Hepatocyte (in vitro differentiated cells): ENCODE data around the gene SLC8A1. TPM values are rescaled to one million over a fixed set of nuclear protein-coding genes. Genes with fewer than 3 reads are reported as not detected.
A peak's percentile ranks its signal among the peaks of the same experiment; 100 is the strongest.

Experiments used
- DNase-seq: peaks from one replicate; pipeline ENCODE4 v3.0.0-alpha.2; 2016; ENCODE audit warnings: low spot score
- H2AFZ ChIP-seq: fragments of 200-600 bp; sonication (generic); 2 replicates; pipeline ENCODE4 v1.6.0; 2016; ENCODE audit warnings: antibody characterized with exemption, mild to moderate bottlenecking
- H3K27ac ChIP-seq: fragments of 200-600 bp; sonication (generic); 2 replicates; pipeline ENCODE4 v1.5.1; 2016; ENCODE audit warnings: mild to moderate bottlenecking
- H3K27me3 ChIP-seq: fragments of 200-600 bp; sonication (generic); 2 replicates; pipeline ENCODE4 v1.6.1; 2016
- H3K36me3 ChIP-seq: fragments of 200-600 bp; sonication (generic); replicated peaks from 2 replicates; pipeline ENCODE4 v1.5.1; 2016; ENCODE audit warnings: low read depth; ENCODE audit not compliant: insufficient read depth
- H3K4me1 ChIP-seq: fragments of 200-600 bp; sonication (generic); 2 replicates; pipeline ENCODE4 v1.5.1; 2016; ENCODE audit warnings: mild to moderate bottlenecking, moderate library complexity; ENCODE audit not compliant: insufficient read depth
- H3K4me2 ChIP-seq: fragments of 200-600 bp; sonication (generic); 2 replicates; pipeline ENCODE4 v1.6.0; 2016
- H3K4me3 ChIP-seq: fragments of 200-600 bp; sonication (generic); 2 replicates; pipeline ENCODE4 v1.5.1; 2016; ENCODE audit warnings: mild to moderate bottlenecking
- H3K79me2 ChIP-seq: fragments of 200-600 bp; sonication (generic); 2 replicates; pipeline ENCODE4 v1.6.0; 2017; ENCODE audit warnings: mild to moderate bottlenecking
- H3K9me2 ChIP-seq: fragments of 200-600 bp; sonication (generic); replicated peaks from 2 replicates; pipeline ENCODE4 v1.6.0; 2017; ENCODE audit warnings: mild to moderate bottlenecking; ENCODE audit not compliant: insufficient read depth
- H3K9me3 ChIP-seq: fragments of 200-600 bp; sonication (generic); 2 replicates; pipeline ENCODE4 v1.5.1; 2016; ENCODE audit warnings: low read depth, mild to moderate bottlenecking
- H4K20me1 ChIP-seq: fragments of 200-600 bp; sonication (generic); 2 replicates; pipeline ENCODE4 v1.6.0; 2016; ENCODE audit warnings: mild to moderate bottlenecking; ENCODE audit not compliant: insufficient read depth, poor library complexity, severe bottlenecking
- EZH2 ChIP-seq: fragments of 200-600 bp; sonication (generic); IDR thresholded peaks from 2 replicates; pipeline ENCODE4 v1.6.1; 2016; ENCODE audit warnings: antibody characterized with exemption, mild to moderate bottlenecking, borderline replicate concordance
- EZH2phosphoT487 ChIP-seq: fragments of 200-600 bp; sonication (generic); IDR thresholded peaks from one replicate; pipeline ENCODE4 v1.6.1; 2018; ENCODE audit warnings: antibody characterized with exemption, mild to moderate bottlenecking, low read depth, moderate library complexity; ENCODE audit not compliant: unreplicated experiment, severe bottlenecking
- WGBS: methylation state at CpG from one replicate; pipeline ENCODE4 v1.1.6; 2016; ENCODE audit warnings: low lambda C conversion rate; ENCODE audit errors: missing lambda C conversion rate; 5-methylcytosine and 5-hydroxymethylcytosine counted together
- polyA plus RNA-seq: library from polyadenylated mRNA; unstranded; fragments of >200 nt; fragmentation: Nextera tagmentation; extraction: Ambion mirVana; gene quantifications from 2 replicates; pipeline ENCODE4 v1.2.1, GENCODE V29; 2016
- total RNA-seq: library from RNA; depleted of rRNA; stranded (reverse); fragments of >200 nt; gene quantifications from 2 replicates; pipeline ENCODE4 v1.2.3, GENCODE V29; 2014
- TF ChIP-seq, protein P1 (sequence below): fragments of 200-600 bp; sonication (generic); IDR thresholded peaks from 2 replicates; pipeline ENCODE4 v1.5.1; 2016; ENCODE audit warnings: antibody characterized with exemption, mild to moderate bottlenecking; ENCODE audit not compliant: poor library complexity

The SLC8A1 gene
- total and polyA plus RNA-seq, 2 experiments from 2014 or later, result 2.2 to 8.9 TPM

DNA sequence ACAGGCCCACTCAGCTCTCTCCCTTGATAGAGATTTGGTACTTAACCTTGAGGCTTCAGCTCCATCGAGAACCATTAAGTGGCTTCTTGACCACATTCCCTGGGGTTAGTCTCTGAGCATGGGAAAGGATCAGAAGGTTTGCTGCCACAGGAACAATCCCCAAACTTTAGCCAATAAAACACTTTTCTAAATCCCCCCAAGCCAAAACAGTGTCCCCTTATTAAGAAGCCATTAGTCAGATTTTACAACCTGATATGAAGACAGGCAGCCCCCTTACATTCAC lies 37.7 kb upstream of the SLC8A1 start:
- H3K27ac ChIP-seq, result no peak overlapping the region
- no peaks in the 10 kb centered on the region for H3K36me3 ChIP-seq
- H3K4me2 ChIP-seq, result peak overlapping the region; percentile 63
- H3K9me2 ChIP-seq, result no peaks in the 10 kb centered on the region
- no peaks in the 10 kb centered on the region for H3K27me3 ChIP-seq
- no peaks in the 10 kb centered on the region for H4K20me1 ChIP-seq
- no peak for TF ChIP-seq EZH2phosphoT487
- TF ChIP-seq, protein P1, sequence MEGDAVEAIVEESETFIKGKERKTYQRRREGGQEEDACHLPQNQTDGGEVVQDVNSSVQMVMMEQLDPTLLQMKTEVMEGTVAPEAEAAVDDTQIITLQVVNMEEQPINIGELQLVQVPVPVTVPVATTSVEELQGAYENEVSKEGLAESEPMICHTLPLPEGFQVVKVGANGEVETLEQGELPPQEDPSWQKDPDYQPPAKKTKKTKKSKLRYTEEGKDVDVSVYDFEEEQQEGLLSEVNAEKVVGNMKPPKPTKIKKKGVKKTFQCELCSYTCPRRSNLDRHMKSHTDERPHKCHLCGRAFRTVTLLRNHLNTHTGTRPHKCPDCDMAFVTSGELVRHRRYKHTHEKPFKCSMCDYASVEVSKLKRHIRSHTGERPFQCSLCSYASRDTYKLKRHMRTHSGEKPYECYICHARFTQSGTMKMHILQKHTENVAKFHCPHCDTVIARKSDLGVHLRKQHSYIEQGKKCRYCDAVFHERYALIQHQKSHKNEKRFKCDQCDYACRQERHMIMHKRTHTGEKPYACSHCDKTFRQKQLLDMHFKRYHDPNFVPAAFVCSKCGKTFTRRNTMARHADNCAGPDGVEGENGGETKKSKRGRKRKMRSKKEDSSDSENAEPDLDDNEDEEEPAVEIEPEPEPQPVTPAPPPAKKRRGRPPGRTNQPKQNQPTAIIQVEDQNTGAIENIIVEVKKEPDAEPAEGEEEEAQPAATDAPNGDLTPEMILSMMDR, result no peak
- TF ChIP-seq EZH2, result no peak
- no peak overlapping the region for H3K4me3 ChIP-seq
- DNase-seq, result no peak
- no peaks in the 10 kb centered on the region for H3K9me3 ChIP-seq
- no peaks in the 10 kb centered on the region for H3K4me1 ChIP-seq
- WGBS, result 57% methylated on average over 1 of the region's 1 CpG
- peak overlapping the region; percentile 47 for H2AFZ ChIP-seq
- no peaks in the 10 kb centered on the region for H3K79me2 ChIP-seq

DNA sequence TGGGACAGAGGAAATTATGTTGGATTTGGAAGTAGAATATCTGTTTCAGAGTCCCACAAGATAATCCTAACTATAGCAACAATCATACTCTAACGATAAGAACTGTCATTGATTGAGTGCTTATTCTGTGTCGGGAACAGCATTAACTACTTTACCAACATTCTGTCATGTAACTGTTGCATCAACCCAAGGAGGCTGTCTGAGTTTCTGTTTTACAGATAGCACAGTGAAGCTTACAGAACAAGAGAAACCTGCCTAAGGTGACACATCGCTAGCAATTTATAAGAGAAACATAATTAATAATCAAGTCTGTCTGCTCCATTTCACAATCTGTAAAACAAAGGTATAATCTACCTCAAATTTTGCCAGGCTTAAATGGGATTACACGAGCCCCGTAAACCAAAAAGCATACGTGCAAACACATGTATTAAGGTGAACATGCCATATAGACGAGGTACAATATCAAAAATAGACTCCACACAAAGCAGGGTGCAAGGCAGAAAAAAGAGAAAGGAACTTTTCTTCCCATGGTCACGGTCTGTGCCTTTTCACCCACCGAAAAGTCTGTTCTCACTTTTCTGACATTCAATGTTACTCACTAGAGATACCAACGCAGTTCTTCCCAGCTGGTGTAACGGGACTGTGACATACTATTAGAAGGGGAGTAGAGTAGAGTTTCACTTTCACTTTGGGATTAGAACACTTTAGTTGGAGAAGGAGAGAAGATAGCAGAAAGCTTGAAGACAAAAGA lies 37.2 kb upstream of the SLC8A1 start:
- TF ChIP-seq EZH2phosphoT487 (no peak), EZH2 (no peak)
- TF ChIP-seq, protein P1, result no peak
- no peaks in the 10 kb centered on the region for H3K9me2 ChIP-seq
- DNase-seq, result no peak
- 71% methylated on average over 11 of the region's 11 CpGs for WGBS
- no peak overlapping the region for H3K27ac ChIP-seq
- peak overlapping the region; percentile 63 for H3K4me2 ChIP-seq
- no peaks in the 10 kb centered on the region for H3K27me3 ChIP-seq
- H3K4me1 ChIP-seq, result no peaks in the 10 kb centered on the region
- no peak overlapping the region for H3K4me3 ChIP-seq
- H3K36me3 ChIP-seq, result no peaks in the 10 kb centered on the region
- peak overlapping the region; percentile 47 for H2AFZ ChIP-seq
- H4K20me1 ChIP-seq, result no peaks in the 10 kb centered on the region
- H3K9me3 ChIP-seq, result no peaks in the 10 kb centered on the region
- H3K79me2 ChIP-seq, result no peaks in the 10 kb centered on the region

DNA sequence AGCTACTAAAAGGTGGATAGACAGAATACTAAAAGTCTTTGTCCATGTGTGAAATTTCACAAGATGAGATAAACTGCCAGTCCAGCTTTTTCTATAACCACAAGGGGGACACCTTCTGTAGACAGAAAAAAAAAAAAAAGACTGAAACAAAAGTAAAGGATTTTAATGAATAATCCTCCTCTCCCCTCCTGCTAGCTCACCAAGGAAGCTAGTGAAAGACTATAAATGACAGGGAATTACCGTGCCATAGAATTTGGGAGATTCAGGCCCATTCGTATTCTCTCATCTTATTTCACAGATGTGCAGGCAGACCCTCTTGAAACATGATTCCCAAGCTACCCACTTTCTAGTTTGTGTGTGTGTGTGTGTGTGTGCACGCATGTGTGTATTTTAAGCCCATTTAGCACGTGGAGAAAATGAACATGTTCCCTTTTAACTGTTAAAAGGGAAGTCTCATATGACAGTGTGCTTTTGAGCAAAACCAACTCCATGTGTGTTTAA lies 36.3 kb upstream of the SLC8A1 start:
- no peak overlapping the region for H2AFZ ChIP-seq
- H3K4me2 ChIP-seq, result no peak overlapping the region
- no peak overlapping the region for H3K27ac ChIP-seq

More for the DNA sequence above, 36.3 kb upstream of the SLC8A1 start:
- Histone ChIP-seq H3K9me3 (no peaks in the 10 kb centered on the region), H3K4me1 (no peaks in the 10 kb centered on the region), H3K36me3 (no peaks in the 10 kb centered on the region), H3K79me2 (no peaks in the 10 kb centered on the region), H4K20me1 (no peaks in the 10 kb centered on the region), H3K4me3 (no peak overlapping the region), H3K27me3 (no peaks in the 10 kb centered on the region), H3K9me2 (no peaks in the 10 kb centered on the region)
- no peak for TF ChIP-seq EZH2phosphoT487
- no peak for TF ChIP-seq EZH2
- TF ChIP-seq, protein P1, result peak; percentile 56
- 46% methylated on average over 4 of the region's 4 CpGs for WGBS
- peak; percentile 11 for DNase-seq
